HepG2 (cell line): ENCODE results near the gene ALK. TPM values are rescaled to one million over a fixed set of nuclear protein-coding genes. Genes with fewer than 3 reads are reported as not detected.

Experiments used
- ATAC-seq: fragments of 200-7000 bp; cut with Tn5 transposase; 3 replicates; pipeline ENCODE4 v1.9.1; 2020; ENCODE audit warnings: mild to moderate bottlenecking, moderate library complexity
- BruUV-seq: library from RNA; stranded (reverse); fragments of 400-500 nt; replicated peaks from 2 replicates; lab custom pipeline; 2021; lab: Mats Ljungman, UMichigan
- CTCF ChIA-PET: fragments of 300-600 bp; formaldehyde crosslinking; extraction: SDS; loops from one replicate; lab custom pipeline; 2021; ENCODE audit warnings: low total read pairs, inconsistent platforms, low intra/inter-chr PET ratio; lab: Yijun Ruan, JAX
- POLR2A ChIA-PET: fragments of 350-600 bp; sonication (Branson Sonifier 250); formaldehyde crosslinking; loops from one replicate; lab custom pipeline; 2020; ENCODE audit warnings: antibody characterized with exemption, inconsistent platforms; lab: Yijun Ruan, JAX
- DNase-seq: peaks from one replicate; pipeline ENCODE4 v3.0.0-alpha.2; 2015; ENCODE audit warnings: low spot score
- FAIRE-seq: peaks from 3 replicates; lab custom pipeline; 2011; peaks lifted over from hg19 to GRCh38; lab: Jason Lieb, UNC
- H2AFZ ChIP-seq: one replicate; pipeline ENCODE4 v1.6.1; 2011; ENCODE audit warnings: low read length, inconsistent platforms
- H3K27ac ChIP-seq: fragments of 300-600 bp; 3 replicates; pipeline ENCODE4 v1.8.0; 2011; ENCODE audit warnings: mixed run types, mild to moderate bottlenecking, mixed read lengths, low read length, inconsistent platforms; ENCODE audit not compliant: insufficient read depth; ENCODE audit errors: extremely low read length
- H3K27me3 ChIP-seq, 2 experiments: fragments of 200-600 bp in 1 of 2; 2 replicates in 1 of 2; 3 replicates in 1 of 2; pipeline versions ENCODE4 v1.6.0 to v1.8.0; 2011; ENCODE audit warnings: low read length in 2 of 2, mild to moderate bottlenecking in 2 of 2, moderate library complexity in 2 of 2, inconsistent platforms in 1 of 2; ENCODE audit not compliant: insufficient read depth in 2 of 2, control insufficient read depth in 1 of 2
- H3K36me3 ChIP-seq, 2 experiments: fragments of 200-600 bp in 1 of 2; replicated peaks in 1 of 2; 2 replicates in 1 of 2; 3 replicates in 1 of 2; pipeline versions ENCODE4 v1.5.1 to v1.8.0; 2011; ENCODE audit warnings: low read length in 2 of 2, inconsistent platforms in 1 of 2; ENCODE audit not compliant: insufficient read depth in 2 of 2, control insufficient read depth in 1 of 2
- H3K4me1 ChIP-seq: 2 replicates; pipeline ENCODE4 v1.5.1; 2012; ENCODE audit warnings: low read length, inconsistent platforms; ENCODE audit not compliant: insufficient read depth
- H3K4me2 ChIP-seq: 2 replicates; pipeline ENCODE4 v1.6.0; 2011; ENCODE audit warnings: low read depth, low read length, inconsistent platforms
- H3K4me3 ChIP-seq, 3 experiments: fragments of 200-600 bp in 1 of 3; sonication (generic), shearing (Covaris generic) in 1 of 3; replicated peaks in 1 of 3; 2 replicates each; pipeline ENCODE4 v1.5.1; 2011 to 2016; ENCODE audit warnings: low read length in 3 of 3, inconsistent platforms in 2 of 3, low read depth in 2 of 3, mild to moderate bottlenecking in 2 of 3, control low read depth in 1 of 3, mixed read lengths in 1 of 3; ENCODE audit not compliant: insufficient read depth in 1 of 3
- H3K79me2 ChIP-seq: one replicate; pipeline ENCODE4 v1.6.1; 2011; ENCODE audit warnings: low read length, inconsistent platforms; ENCODE audit not compliant: insufficient read depth
- H3K9ac ChIP-seq: 2 replicates; pipeline ENCODE4 v1.6.0; 2011; ENCODE audit warnings: mild to moderate bottlenecking, low read depth, low read length, inconsistent platforms; ENCODE audit not compliant: insufficient read depth
- H3K9me3 ChIP-seq: 2 replicates; pipeline ENCODE4 v1.5.1; 2012; ENCODE audit warnings: mild to moderate bottlenecking, low read length
- H4K20me1 ChIP-seq: 2 replicates; pipeline ENCODE4 v1.6.0; 2011; ENCODE audit warnings: inconsistent platforms, mild to moderate bottlenecking, low read length, moderate library complexity; ENCODE audit not compliant: insufficient read depth
- IRF2 ChIP-seq: IDR thresholded peaks from 2 replicates; pipeline ENCODE4 v1.6.1; 2018; ENCODE audit warnings: missing genetic modification reagents, missing compliant biosample characterization
- MAFK ChIP-seq, 2 experiments: IDR thresholded peaks in 1 of 2; conservative IDR thresholded peaks in 1 of 2; 2 replicates each; pipeline ENCODE4 v1.6.1; 2011; ENCODE audit warnings: improper control_type of control experiment in 2 of 2, low read length in 2 of 2
- ZFP82 ChIP-seq: sonication (generic); formaldehyde crosslinking; IDR thresholded peaks from 2 replicates; pipeline ENCODE4 v1.5.1; 2020; ENCODE audit warnings: mild to moderate bottlenecking, missing genetic modification reagents, borderline replicate concordance
- WGBS: methylation state at CpG from one replicate; pipeline ENCODE4 v1.1.6; 2017; ENCODE audit warnings: low lambda C conversion rate; 5-methylcytosine and 5-hydroxymethylcytosine counted together
- in situ Hi-C: cut with HindIII; loops from 2 replicates; pipeline ENCODE4 v1.10.0; 2017; ENCODE audit warnings: low pct_unique_long_range_greater_than_20kb; ENCODE audit not compliant: extremely low pct_ligation_motif_present
- intact Hi-C: fragments of 100-400 bp; cut with micrococcal nuclease; formaldehyde crosslinking; loops from one replicate; pipeline ENCODE4 v1.10.0; 2022; ENCODE audit not compliant: unreplicated experiment
- polyA plus RNA-seq, 8 experiments: library from polyadenylated mRNA; depleted of rRNA in 3 of 8; stranded (reverse) in 7 of 8; unstranded in 1 of 8; fragments of >200 nt; fragmentation: Illumina TruSeq in 4 of 8; extraction: Trizol in 4 of 8; gene quantifications; 2 replicates each; pipeline versions ENCODE4 v1.2.1 to v1.2.3, GENCODE V29; 2011 to 2016; ENCODE audit warnings: low read depth in 4 of 8, missing spikeins in 1 of 8, mixed read lengths in 1 of 8; ENCODE audit not compliant: insufficient read depth in 1 of 8
- total RNA-seq, 5 experiments: library from RNA; depleted of rRNA; stranded (reverse); fragments of >200 nt; fragmentation: Illumina TruSeq; extraction: Trizol; gene quantifications; 2 replicates each; pipeline ENCODE4 v1.2.3, GENCODE V29; 2016; ENCODE audit warnings: low read depth in 1 of 5
- TF ChIP-seq, protein P1 (sequence below): sonication (generic); formaldehyde crosslinking; IDR thresholded peaks from 2 replicates; pipeline ENCODE4 v1.4.0; 2020; ENCODE audit warnings: missing genetic modification reagents

ALK gene
- total and polyA plus RNA-seq, 2 of the 13 experiments (the other 11 are each of a cell fraction or from before 2014, with no cell fraction given), result not detected

DNA sequence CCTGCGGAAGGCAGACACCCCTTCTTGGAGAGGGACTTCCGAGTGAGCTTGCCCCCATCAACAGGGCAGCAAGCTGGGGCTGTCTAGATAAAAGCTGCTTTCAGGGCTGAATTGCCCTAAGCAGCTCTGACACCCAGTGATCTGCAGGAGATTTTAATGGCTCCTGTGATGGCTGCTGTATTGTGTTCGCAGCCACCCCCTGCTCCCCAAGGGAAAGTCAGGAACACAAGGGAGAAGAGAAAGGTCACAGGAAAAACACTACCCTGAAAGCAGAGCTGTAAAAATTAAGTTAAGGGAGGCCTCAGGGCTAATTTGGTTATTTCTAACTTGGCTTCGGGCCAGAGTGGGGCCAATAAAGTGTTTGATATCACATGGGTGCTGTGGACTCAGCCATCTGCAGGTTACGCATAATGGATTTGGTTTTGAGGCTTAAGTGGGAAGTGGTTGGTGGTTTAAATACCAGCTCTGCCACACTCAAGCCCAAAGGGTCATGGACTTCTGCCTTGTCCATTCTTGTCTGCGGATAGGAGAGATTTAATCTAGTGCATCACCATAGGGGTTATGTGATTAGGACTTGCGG, 658.6 kb downstream of the ALK start:
- no peak overlapping the region for H3K27ac ChIP-seq
- H3K36me3 ChIP-seq, result no peaks in the 10 kb centered on the region
- no peak overlapping the region for H3K4me2 ChIP-seq
- no peak for ATAC-seq
- TF ChIP-seq MAFK (conservative IDR thresholded peaks at IDR 0.05 in 1 of 2, IDR thresholded peaks at IDR 0.05 in 1 of 2; ENCODE audit: low read length in 2 of 2) (no peak), ZFP82 (CRISPR knock-in tag) (no peak), IRF2 (CRISPR knock-in tag) (no peak)
- TF ChIP-seq, protein P1, sequence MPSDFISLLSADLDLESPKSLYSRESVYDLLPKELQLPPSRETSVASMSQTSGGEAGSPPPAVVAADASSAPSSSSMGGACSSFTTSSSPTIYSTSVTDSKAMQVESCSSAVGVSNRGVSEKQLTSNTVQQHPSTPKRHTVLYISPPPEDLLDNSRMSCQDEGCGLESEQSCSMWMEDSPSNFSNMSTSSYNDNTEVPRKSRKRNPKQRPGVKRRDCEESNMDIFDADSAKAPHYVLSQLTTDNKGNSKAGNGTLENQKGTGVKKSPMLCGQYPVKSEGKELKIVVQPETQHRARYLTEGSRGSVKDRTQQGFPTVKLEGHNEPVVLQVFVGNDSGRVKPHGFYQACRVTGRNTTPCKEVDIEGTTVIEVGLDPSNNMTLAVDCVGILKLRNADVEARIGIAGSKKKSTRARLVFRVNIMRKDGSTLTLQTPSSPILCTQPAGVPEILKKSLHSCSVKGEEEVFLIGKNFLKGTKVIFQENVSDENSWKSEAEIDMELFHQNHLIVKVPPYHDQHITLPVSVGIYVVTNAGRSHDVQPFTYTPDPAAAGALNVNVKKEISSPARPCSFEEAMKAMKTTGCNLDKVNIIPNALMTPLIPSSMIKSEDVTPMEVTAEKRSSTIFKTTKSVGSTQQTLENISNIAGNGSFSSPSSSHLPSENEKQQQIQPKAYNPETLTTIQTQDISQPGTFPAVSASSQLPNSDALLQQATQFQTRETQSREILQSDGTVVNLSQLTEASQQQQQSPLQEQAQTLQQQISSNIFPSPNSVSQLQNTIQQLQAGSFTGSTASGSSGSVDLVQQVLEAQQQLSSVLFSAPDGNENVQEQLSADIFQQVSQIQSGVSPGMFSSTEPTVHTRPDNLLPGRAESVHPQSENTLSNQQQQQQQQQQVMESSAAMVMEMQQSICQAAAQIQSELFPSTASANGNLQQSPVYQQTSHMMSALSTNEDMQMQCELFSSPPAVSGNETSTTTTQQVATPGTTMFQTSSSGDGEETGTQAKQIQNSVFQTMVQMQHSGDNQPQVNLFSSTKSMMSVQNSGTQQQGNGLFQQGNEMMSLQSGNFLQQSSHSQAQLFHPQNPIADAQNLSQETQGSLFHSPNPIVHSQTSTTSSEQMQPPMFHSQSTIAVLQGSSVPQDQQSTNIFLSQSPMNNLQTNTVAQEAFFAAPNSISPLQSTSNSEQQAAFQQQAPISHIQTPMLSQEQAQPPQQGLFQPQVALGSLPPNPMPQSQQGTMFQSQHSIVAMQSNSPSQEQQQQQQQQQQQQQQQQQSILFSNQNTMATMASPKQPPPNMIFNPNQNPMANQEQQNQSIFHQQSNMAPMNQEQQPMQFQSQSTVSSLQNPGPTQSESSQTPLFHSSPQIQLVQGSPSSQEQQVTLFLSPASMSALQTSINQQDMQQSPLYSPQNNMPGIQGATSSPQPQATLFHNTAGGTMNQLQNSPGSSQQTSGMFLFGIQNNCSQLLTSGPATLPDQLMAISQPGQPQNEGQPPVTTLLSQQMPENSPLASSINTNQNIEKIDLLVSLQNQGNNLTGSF (CRISPR knock-in tag), result no peak
- ChIA-PET POLR2A (no interaction called here), CTCF (no interaction called here)
- no peak overlapping the region for H3K4me3 ChIP-seq
- no peak for FAIRE-seq
- no peak for DNase-seq
- whole genome bisulfite sequencing, result 62% methylated on average over 7 of the region's 7 CpGs
- H2AFZ ChIP-seq, result no peak overlapping the region
- in situ Hi-C loops (no loop called here), intact Hi-C loops (no loop called here)
- no peaks in the 10 kb centered on the region for H3K9me3 ChIP-seq
- no TSS peak for BruUV-seq
- H4K20me1 ChIP-seq, result no peaks in the 10 kb centered on the region
- H3K79me2 ChIP-seq, result no peaks in the 10 kb centered on the region
- H3K27me3 ChIP-seq, result peaks cover 1 to 17% of the 10 kb centered on the region in 2 experiments; a peak in 3 of 5 replicates
- H3K9ac ChIP-seq, result no peak overlapping the region
- H3K4me1 ChIP-seq, result no peaks in the 10 kb centered on the region
